Upper lobe of left lung (tissue), 4 donors: ENCODE measurements around the gene BCO1.

Experiments used
- CTCF ChIP-seq, 6 experiments: fragments of 450-650 bp in 4 of 6; fragments of 200-600 bp in 2 of 6; sonication (generic) in 2 of 6; IDR thresholded peaks; one replicate each; pipeline ENCODE4 v1.5.1; 2016 to 2019; ENCODE audit warnings: antibody characterized with exemption in 6 of 6
- EP300 ChIP-seq, 4 donors: sonication (generic); formaldehyde crosslinking; IDR thresholded peaks; one replicate each; pipeline ENCODE4 v1.5.1; 2017; ENCODE audit warnings: antibody characterized with exemption in 4 of 4, control low read depth in 2 of 4
- POLR2A ChIP-seq, 4 donors: fragments of 450-650 bp; IDR thresholded peaks; one replicate each; pipeline ENCODE4 v1.5.1; 2016 to 2017; ENCODE audit warnings: antibody characterized with exemption in 4 of 4, mild to moderate bottlenecking in 2 of 4

DNA sequence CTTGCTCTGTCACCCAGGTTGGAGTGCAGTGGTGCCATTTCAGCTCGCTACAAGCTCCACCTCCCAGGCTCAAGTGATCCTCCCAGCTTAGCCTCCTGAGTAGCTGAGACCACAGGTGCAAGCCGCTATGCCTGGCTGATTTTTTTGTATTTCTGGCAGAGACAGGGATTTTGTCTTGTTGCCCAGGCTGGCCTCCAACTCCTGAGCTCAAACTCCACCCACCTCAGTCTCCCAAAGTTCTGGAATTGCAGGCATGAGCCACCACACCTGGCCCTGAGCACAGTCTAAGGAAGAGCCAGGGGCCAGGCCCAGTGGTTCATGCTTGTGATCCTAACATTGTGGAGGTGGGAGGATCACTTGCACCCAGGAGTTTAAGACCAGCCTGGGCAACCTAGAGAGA is 21.8 kb upstream of the BCO1 start:
- TF ChIP-seq CTCF (IDR thresholded peaks at IDR 0.05) (no peak), POLR2A (IDR thresholded peaks at IDR 0.05) (no peak), EP300 (IDR thresholded peaks at IDR 0.05) (no peak)
